Vagina (tissue), 2 donors: ENCODE measurements around the gene AICDA.

Source experiments
- CTCF ChIP-seq, 3 experiments: fragments of 450-650 bp in 2 of 3; fragments of 200-600 bp in 1 of 3; sonication (generic) in 1 of 3; IDR thresholded peaks; one replicate each; pipeline ENCODE4 v1.5.1; 2017 to 2019; ENCODE audit warnings: antibody characterized with exemption in 3 of 3, mild to moderate bottlenecking in 2 of 3, moderate library complexity in 2 of 3
- POLR2A ChIP-seq, 2 donors: fragments of 450-650 bp; IDR thresholded peaks; one replicate each; pipeline ENCODE4 v1.6.1; 2017; ENCODE audit warnings: antibody characterized with exemption in 2 of 2, mild to moderate bottlenecking in 2 of 2, moderate library complexity in 2 of 2

GRCh38 chr12:8630131-8630530 is 17.5 kb upstream of the AICDA start:
- no peak for TF ChIP-seq CTCF (IDR thresholded peaks at IDR 0.05)
- TF ChIP-seq POLR2A (IDR thresholded peaks at IDR 0.05) = no peak
